NCI-H1417 treated with DMSO at 0.1 percent for 48 hours (cell line): ENCODE data around the gene NUFIP2.
"Not testable (repeated sequence)": the region's sequence is repeated elsewhere in the genome, so short reads cannot be mapped to it uniquely, and the experiment has no call there.

Source experiments
- DNase-seq: peaks from one replicate; lab custom pipeline; 2025; lab: John Stamatoyannopoulos, UW

The NUFIP2 gene

DNA sequence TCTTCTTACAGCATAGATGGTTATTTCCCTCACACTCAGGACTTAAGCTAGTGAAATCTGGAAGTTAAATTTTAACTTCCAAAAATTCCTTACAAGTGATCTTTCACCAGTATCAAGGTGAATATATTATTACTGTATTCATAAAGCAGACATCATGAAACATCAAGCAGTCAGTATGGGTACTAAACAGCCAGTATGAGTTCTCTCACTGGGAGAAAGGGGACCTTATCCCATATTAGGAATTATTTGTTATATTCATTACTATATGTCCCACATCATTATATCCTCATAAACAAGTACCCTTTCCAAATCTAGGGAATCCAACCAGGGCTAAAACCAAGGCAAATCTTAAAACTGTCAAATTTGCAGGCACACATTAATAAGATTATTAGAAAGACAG is 15.3 kb downstream of the NUFIP2 start:
- no peak for DNase-seq

DNA sequence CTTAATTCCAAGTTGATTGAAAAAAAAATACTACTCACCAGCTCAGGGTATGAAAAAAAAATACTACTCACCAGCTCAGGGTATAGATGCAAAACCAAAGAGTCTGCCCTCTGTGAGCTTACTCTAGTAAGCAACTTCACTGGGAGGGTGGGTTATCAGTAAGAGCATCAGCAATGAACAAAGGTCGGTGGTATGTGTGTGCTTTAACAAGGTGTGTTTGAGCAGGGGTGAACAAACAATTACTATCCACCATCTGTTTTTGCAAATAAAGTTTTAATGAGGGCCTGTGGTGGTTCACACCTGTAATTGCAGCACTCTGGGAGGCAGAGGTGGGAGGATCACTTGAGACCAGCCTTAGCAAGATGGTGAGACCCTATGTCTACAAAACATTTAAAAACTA is 20.0 kb downstream of the NUFIP2 start:
- no peak for DNase-seq

DNA sequence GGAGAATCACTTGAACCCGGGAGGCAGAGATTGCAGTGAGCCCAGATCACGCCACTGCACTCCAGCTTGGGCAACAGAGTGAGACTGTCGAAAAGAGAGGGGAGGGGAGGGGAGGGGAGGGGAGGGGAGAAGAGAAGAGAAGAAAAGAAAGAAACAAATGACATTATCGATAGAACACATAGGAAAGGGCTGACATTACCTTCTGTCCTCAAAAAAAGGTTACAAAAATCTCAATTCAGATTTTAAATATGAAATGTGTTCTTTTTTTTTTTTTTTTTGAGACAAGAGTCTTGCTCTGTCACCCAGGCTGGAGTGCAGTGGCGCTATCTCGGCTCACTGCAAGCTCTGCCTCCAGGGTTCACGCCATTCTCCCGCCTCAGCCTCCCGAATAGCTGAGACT is 22.0 kb downstream of the NUFIP2 start:
- not testable (repeated sequence) for DNase-seq

DNA sequence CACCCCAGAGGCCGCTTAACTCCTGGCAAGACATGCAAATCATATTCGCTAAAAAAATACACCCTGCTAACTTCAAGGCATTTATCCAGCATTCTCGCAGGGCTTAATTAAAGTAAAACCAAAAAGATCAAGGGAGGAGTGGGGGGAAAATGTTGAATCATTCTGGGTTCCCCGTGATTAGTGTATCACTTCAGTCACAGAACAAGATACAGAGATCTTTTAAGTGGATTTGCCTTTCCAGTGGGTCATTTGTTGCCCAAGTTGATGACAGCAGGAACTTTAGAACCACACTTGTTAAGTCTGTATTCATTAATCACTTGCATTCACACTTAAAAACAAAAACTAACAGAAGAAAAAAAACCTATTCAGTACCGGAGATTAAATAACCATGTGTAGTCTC is 30.0 kb downstream of the NUFIP2 start:
- no peak for DNase-seq

DNA sequence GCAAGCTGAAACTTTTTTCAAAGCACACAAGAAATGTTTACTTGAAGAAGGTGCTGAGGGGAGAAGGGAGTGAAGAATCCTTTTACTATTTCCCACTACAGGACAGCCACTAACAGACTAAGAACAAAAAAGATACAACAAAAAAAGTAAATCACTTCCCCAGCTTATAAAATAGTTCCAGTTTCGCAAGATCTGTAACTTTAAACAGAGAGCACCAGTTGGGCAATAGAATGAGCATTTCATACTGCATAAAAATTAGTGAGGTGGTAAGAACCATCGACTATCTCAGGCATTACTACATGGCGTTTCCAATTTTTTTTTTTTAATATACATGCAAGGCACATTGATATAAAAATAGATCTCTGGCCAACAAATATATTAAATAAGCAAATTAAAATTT is 36.2 kb downstream of the NUFIP2 start:
- no peak for DNase-seq

DNA sequence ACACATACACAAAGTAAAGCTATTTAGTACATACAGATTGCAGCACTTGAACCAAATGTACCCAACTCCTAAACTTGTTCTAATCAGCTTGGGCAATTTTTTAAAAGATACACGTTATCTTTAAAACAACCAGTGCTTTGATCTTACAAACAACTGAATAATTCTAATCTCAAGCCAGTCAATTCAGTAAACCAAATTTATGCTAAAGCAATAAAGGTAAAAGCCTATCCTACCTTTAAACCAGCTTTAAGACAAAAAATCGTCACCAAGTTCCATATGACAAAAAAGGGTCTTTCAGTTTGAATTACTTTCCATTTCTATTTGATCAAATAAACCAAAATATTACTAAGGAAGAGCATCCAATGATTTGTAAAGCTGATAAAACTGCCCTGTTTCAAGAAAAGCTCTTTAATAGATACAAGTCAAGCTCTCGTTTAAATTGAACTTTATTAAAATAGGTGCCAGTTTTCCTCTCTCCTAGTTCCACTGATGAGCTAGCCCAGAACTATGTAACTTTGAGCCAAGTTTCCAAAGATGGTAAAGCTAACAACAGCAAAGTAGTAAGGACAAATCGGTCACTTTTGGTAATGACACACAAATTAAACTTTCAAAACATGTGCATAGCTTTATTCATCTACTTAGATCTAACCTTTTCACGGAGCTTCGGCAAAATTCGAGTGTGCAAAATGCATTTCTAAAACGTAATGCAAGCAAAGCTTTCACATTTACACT is 37.0 kb downstream of the NUFIP2 start:
- no peak for DNase-seq

DNA sequence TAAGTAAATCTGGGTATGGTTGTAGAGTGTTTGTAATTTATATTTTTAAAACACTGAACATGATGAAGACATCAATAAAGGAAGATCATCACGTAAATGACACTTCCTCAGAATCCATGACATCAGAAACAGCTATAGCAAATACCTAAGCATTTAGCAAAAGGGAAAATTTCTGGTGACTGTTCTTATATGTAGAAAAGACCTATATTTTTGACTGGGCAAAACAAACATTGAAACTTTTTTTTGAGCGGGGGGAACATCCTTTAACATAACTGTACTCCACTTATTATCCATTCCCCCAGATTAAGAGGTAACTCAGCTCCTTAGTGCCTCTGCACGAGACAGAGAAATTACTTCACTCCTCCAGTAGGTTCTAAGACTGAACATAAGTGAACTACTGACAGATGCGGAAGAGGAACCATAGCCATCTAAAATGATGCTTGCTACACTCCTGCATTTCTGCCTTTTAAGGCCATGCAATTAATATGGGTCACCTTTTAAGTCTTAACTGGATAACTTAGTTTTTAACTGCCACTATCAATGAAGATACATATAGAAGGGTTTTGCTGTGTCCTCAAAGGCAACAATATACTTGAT is 37.9 kb downstream of the NUFIP2 start:
- DNase-seq, result no peak

DNA sequence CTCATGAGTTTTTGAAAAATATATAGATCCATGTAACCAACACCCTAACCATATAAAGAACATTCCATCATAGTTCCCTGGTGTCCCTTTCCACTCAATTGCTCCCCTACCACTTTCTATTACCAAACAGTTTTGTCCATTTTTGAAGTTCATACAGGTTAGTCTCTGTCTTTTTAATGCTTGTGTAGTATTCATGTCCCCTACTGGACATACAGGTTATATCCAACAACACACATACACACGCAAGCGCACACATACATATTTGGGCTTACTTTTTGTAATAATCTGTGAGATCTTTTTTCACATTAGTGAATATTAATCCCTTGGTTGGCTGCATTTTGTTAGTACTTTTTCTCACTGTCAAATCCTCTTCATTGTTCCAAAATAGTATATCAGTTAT is 40.9 kb downstream of the NUFIP2 start:
- DNase-seq, result no peak

DNA sequence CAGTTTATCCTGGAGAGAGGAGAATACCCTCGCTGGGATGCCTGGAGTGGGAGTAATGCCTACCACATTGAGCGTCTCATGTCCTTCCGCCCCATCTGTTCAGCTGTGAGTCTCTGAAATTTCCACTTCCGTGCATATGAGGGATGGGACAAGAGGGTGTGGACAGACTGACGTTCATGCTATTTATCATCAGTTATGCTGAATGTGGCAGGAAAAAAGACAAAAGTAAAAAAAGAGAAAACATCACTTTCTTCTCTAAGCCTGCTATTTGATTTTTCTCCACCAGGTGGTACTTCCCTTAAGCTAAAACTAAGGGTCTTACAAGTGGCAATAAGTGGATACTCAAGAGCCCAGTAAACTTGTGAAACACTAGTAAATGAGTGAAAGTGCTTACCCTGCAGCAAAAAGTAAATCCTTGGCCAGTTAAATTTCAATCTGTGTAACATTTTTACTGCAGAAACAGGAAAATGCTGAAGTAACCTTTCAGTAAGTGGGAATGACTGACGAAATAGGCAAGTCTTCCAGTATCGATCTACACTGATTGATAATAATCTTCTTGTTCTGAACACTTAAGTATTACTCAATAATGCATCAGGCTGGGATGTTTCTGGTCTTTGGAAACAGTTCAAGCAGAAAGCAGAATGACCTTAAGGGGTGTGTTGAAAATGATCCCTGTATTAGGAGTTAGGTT is 41.7 kb downstream of the NUFIP2 start:
- DNase-seq, result no peak

DNA sequence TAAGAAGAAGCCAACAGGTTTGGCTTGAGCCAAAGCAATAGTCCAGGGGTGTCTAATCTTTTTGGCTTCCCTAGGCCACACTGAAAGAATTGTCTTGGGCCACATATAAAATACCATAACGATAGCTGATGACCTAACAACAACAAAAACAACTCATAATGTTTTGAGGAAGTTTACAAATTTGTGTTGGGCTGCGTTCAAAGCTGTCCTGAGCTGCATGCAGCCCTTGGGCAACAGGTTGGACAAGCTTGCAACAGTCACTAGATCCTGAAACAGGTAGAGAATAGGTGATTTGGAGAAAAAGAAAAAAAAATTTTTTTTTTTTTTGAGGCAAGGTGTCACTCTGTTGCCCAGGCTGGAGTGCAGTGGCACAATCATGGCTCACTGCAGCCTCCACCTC is 42.8 kb downstream of the NUFIP2 start:
- DNase-seq, result no peak

DNA sequence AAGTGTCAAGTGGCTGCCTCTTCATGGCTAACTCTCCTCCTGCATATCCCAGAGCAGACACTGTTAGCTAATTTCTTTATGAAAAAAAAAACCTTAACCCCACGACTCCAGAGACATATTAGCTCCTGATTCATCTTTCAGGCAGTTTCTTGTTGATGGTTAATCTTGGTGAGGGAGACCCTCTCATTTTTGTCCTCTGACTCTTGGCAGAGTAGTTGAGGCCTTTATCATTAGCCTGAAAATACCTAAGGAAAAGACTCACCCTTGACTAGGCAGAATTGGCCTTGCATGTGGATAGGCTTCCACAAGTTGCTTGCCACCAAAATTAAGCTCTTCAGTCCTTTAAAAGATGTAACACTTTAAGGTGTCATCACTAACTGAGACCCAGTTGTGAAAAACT is 43.3 kb downstream of the NUFIP2 start:
- DNase-seq, result no peak

DNA sequence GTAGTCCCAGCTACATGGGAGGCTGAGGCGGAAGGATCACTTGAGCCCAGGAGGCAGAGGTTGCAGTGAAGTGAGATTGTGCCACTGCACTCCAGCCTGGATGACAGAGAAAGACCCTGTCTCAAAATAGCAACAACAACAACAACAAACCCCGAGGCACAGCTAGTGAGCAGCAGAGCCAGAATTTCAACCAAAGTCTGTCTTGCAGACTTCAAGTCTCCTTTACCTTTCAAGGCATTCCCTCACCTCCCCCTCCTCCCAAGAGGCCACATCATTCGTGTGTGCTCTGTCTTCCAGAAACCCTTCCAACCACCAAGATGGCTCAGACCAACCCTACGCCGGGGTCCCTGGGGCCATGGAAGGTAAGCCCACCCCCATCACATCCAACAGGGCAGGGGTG is 45.1 kb downstream of the NUFIP2 start:
- no peak for DNase-seq

DNA sequence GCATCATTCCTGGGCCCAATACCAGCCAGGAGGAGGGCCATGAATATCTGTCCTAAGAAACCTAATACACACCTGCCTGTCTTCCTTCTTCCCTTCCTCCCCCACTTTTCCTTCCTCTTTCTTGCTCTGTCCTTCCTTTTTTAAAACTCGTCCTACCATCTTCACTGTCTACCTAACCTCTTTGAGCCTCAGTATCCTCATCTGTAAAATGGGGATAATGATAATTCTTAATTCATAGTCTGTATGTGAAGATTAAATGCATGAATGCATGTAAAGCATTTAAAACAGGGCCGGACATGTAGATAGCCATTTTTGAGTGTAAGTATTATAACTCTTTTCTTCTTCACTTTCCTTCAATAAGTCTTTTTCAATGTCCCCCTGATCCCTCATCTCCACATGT is 46.7 kb downstream of the NUFIP2 start:
- no peak for DNase-seq

DNA sequence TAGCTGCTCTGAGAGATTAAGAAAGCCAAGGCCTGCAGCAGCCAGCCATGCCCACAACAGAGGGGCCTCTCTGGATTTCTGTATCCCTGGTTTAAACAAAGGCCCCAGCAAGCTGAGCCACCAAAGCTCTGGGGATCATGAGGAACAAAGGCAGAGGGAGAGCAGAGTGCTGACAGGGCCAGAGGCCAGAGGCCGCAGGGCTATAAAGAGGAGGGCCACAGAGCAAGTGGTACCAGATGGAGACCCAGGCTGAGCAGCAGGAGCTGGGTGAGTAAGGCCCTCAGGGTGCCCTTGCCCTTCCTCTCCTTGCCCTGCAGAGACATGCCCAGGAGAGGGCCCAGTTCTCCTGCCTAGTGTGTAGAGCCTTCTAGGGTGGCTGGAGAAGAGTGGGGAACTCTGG is 47.3 kb downstream of the NUFIP2 start, which contains the start of gene CRYBA1:
CRYBA1 (plus strand) TSS at position 232 of the 400 bp plus-strand sequence; CDS start at position 237, 5 bp downstream.
- no peak for DNase-seq

DNA sequence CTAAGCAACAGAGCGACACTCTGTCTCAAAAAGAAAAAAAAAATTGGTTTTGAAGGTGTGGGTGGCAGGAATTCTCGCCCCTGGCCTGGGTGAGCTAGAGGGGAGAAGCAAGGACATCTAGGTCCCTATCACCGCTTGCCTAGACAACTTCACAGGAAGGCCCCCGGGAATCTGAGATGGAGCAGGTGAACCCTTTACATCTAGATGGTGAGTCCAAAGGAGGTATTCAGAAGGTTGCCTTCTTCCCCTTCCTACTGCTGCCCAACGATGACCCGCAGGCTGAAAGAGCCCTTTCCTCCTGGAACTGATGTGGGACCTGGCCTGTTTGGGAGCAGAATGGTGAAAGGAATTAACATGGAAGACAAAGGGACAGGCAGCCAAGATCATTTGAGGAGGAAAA is 48.5 kb downstream of the NUFIP2 start:
- DNase-seq, result no peak

DNA sequence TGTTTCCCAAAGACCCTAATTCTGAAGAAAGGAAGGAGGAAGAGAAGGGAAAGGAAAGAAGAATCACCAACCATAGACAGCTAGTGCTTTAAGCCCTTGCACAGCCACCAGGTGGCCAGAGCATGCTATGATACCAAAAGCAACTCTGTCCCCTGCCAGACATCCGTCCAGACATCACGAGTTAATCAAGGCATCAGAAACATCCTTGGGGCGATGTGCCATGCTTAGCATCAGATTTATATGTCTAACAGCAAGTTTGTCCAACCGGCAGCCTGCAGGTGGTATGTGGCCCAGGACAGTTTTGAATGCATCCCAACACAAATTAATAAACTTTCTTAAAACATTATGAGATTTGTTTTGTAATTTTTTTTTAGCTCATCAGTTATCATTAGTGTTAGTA is 50.2 kb downstream of the NUFIP2 start:
- no peak for DNase-seq

DNA sequence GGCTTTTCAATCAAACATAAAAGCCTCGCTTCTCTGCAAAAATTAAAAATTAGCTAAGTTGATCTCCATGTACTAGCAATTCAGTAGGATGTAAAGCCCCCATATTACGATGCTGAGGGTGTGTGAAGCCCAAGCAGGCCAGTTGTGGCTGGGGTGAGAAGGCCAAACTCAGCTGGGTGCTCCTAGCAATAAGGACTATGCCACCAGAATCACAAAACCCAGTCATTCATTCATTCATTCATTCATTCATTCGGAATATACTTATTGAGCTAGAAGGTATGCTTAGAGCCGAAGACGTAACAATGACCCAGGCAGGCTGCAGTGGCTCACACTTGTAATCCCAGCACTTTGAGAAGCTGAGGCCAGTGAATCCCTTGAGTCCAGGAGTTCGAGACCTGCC is 51.2 kb downstream of the NUFIP2 start:
- DNase-seq, result no peak

DNA sequence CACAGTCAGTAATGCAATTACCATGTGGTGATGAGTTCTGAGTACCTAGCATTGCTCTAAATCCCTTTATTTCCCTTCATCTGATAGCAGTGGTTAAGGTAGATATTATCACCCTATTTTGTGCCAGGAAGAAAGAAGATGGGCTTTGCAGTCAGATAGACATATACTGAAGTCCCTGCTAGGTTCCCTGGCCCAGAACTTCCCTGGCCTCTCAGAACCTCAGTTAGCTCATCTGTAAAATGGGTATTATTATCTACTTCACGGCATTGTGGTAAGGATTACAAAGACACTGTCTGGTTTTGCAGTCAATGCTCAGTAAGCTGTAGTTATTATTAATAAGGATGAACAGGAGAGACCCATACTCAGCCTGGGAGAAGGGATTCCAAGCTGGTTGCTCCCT is 51.9 kb downstream of the NUFIP2 start:
- no peak for DNase-seq

DNA sequence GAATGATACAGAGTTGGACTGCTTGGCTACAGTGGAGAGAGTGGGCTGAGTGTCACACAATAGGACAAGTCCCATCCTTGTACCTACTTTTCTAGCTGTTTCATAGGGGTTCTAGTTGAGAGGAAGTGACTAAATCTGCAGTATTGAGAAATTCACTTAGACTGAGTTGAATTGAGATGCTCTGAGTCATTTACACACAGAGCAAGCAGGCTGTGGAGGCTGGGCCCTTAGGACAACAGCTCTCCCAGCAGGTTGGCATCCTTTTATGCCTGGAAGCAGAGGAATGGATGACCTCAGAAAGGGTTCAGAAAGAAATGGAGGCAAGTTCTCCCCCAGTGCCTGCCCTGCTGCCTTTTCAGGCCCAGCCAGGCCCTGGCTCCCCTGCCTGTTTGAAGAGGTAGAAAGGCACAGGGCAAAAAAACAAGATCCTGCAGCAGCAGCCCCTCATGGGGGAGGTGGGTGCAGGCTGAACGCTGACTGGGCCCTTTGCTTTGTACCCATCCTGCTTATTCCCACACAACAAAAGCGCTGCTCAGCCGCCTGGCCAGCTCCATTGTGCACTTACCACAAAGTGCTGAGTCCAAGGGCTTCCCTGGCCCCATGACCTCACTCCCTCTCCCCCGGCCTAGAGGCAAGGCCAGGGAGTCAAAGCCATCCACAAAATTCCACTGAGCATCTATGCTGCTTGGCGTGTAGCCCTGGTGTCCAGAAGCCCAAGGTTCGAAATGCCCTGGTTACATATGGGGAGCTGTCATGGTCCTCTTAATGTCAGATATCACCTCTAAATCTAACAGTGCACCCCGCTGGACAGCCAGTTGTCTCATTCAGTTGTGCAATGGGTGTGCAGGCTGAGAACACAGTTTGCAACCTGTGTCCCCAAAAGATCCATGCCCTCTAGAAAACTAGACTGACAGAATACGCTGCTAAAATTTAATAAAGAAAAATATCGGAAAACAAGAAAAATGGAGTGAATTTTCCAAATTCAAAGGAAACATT is 52.7 kb downstream of the NUFIP2 start:
- no peak for DNase-seq

DNA sequence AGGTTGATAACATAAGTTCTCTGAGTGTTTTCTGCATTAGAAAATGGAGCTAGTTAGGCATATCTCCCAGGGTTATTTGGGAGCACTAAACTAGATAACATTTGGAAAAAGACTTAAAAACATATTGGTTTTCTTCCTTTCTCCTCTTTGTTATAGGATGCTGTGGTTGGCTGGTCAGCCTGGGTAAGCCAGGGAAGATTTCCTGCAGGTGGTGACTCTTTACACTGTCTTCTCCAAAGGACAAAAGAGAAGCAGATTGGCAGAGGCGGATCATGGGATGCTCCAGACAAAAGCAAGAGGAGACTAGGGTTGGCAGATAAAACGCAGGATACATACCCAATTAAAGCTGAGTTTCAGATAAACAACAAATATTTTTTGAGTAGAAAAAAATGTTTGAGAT is 53.5 kb downstream of the NUFIP2 start:
- no peak for DNase-seq

DNA sequence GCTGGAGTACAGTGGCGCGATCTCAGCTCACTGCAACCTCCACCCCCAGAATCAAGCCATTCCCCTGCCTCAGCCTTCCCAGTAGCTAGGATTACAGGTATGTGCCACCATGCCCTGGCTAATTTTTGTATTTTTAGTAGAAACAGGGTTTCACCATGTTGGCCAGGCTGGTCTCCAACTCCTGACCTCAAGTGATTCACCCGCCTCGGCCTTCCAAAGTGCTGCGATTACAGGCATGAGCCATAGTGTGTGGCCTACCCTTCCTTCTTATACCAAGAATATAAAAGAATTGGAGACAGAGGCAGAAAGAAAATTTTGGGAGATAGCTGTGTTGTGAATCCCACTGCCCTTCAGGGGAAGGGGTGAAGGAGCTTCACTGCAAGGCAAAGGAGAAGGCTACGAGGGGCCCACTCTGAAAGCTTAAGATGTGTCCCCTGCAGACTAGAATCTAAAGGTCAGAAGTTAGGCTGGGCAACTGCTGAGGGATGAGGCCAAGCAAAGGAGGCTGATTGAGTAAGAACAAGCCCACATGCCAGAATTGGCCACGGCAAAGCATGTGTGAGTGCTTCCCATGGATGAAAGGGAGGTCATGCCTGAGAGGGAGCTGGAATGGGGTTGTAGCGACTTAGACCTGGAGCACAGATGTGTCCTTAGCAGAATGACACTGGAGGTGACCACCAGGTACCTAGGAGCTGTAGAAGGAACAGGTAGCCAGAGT is 55.7 kb downstream of the NUFIP2 start:
- DNase-seq, result no peak
